GM18499 (cell line): Measurements from ENCODE around the gene PTGR3.

Experiments used
- ATAC-seq: cut with Tn5 transposase; IDR thresholded peaks from one replicate; pipeline ENCODE4 v1.9.1; 2021; ENCODE audit warnings: moderate number of reproducible peaks; ENCODE audit not compliant: insufficient read depth, unreplicated experiment

Gene PTGR3

DNA sequence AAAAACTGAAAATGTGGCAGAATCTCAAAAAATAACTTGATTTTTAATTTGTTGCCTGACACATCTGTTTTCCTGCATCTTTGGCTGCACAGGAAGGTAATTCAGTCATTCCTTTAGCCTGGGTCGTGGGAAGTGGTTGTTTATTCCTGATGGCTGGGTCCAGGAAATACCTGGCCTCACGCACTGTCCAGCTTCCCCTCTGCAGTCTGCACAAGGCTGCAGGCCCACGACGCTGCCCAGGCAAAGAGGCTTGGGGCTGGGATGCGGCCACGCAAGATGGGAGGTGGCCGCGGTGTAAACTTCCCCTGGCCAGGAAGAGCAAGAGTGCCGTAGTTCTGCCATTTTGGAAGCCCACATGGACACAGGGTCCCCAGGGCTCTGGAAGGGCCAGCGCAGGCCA is 29.8 kb upstream of the PTGR3 start:
- ATAC-seq = no peak

DNA sequence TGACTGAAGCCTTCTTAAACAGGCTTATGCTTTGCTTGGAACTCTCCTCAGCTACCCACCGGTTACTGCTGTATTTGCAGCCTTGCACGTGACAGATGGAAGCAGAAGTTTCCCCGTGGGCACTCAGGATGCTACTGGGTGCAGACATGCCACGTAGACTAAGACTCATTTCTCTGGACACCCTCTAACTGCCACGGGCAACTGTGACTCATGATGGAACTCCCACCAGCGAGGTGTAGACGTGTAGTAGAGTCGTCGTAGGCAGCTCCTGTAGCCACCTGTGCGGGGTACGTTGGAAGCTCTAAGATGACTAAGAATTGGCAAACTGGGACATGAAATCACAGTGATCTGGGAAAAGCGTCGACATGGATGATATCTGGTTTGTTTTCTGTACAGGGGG is 29.2 kb upstream of the PTGR3 start:
- ATAC-seq = no peak

DNA sequence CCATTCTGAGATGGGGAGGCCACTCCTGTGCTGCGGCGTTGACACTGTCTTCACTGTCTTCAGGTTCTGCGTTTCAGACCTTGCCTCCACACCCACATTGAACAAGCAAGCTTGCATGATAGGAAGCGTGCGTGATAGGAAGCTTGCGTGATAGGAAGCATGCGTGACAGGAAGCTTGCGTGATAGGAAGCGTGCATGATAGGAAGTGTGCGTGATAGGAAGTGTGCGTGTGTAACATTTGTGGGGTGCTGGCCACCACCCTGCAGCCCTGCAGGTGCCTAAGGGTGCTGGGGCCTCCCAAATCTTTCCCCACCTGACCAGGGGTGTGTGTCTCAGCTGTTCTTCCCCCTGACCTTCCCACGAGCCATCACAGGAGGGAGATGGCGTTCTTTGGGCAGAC is 27.0 kb upstream of the PTGR3 start:
- ATAC-seq = no peak

DNA sequence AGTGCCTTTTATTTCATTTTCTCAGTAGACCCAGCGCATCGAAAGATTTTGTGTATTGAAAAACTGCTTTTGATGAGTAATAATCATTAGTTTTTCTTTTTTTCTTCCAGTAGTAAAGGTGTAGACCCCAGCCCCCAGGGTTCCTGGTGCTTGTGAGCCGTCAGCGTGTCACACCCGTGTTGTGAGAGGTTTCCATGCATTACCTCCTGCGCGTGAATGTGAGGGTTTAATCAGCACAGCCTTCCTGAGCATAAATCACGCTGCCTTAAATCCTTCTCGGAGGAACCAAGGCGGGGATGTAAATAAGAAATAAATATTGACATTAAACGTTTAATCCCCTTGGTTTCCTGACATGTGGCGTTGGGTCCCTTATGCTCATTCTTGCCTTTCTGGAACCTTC is 26.0 kb upstream of the PTGR3 start:
- ATAC-seq = no peak

DNA sequence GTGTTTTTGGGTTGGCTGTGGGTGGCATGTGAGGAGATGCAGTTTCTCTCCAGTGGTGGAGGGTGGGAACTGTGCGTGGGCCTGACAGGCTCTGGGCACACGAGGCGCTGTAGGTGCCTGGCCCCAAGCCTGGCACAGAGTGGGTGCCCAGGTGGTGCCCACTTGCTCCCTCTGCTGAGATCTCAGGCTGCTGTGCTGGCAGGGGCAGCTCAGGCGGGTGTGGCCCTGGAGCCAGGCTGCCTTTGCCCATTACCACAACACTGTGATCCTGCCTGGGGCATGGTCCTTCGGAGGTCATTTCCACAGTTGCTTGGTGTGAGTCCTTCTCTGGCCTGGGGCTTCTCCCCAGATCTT is 22.1 kb upstream of the PTGR3 start:
- no peak for ATAC-seq

DNA sequence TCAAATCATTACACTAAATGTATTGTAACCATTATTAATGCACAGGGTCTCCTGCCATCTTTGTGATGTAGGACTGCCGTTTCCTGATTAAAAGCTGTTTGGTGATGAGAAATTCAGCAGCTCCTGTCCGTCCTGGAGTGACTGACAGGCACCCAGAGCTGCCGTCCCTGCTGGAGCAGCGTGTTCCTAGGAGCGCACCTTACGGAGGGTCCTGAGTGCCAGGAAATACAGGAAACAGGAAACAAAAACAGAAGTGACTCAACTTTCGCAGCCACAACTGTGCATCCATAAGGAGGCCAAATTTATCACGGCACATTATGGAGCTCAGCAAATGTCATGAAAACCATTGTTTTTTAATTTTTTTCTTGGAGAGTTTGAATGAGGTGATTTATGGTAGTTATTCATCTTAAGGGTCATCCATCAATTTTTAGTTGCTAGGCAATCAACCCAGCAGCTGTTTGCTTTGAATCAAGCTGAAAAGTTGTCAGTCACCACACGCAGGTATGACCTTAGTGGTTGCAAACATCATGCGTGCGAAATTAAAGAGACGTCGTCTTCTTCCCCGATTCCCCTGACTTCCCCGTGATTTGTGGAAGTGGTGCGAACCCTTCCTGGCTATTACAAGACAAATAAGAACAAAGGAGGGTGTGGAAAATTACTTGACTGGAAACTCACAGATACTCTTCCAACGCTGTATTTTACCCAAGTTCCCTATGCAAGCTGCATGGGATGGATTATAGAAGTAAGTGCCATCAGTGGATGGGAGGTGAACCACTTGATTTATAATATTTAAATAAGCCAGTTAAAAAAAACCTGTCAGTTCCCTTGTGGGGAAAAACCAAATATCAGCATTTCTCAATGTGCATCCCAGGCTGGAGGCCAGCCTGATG is 21.5 kb upstream of the PTGR3 start:
- no peak for ATAC-seq

DNA sequence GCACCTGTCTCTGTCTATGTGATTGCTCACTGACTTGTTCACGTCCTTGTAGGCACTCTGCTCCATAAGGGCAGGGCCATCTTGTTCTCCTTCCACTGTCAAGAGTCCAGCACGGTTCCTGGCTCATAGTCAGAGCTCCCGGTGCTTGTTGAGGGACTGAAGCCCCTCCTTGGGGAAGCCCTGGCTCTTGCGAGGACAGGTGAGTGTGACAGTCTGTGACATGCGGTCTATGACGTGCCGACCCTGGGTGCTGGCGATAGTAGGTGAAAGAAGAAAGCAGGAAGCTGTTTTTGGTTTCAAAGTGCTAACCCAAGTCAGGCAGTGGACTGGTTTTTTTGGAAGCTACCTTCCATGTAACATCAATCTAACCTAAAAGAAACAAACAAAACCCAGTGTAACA is 20.5 kb upstream of the PTGR3 start:
- ATAC-seq = no peak

DNA sequence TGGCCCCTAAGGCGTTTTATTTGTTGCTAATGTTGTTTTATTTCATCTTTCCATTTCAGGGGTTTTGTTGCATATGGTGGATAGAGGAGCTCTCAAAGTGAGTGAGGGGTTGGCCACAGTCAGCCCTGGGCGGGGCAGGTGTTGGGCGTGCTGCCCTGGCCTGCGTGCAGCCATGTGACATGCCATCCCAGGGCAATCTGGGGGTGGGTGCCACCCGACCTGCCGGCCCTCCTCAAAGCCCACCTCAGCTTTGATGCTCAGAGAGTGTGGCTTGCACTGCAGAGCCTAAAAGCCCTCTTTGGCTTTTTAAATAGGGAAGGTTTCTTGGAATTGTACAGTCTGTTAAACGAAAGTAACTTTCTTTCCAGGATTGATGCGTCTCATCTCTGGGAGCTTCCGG is 20.0 kb upstream of the PTGR3 start:
- ATAC-seq = no peak

DNA sequence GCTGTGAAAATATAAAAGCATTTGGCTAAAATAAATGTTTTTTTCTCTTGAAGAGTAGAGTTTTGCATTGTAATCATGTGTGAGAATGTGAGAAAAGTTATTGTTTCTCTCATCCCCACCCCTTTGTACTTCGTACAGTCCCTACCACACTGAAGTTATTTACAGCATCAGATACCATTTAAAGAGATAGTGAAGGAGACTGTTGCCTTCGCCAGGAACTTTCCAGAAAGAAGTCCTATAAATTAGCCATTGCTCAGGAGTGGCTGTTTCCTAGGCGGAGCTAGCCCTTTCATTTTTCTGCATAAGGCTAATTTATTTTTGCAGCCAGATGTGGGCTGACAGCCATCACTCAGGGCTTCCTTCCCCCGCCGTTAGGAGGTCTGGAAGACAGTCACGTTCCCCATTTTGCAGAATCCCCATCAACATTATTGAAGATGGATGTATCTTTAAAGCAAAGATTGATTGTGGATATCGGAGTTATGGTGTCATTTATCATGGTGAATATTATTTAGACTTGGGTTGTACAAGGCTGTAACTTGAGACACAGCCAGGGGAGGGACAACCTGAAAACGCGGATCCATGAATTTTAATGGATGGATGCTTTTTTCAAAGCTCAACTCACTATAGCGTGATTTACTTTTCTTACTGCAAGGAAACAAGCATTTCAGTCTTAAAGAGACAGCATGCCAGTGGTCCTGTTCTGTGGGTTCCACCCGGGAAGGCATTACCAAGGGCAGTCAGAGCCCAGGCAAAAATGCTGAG is 18.8 kb upstream of the PTGR3 start:
- ATAC-seq = no peak

DNA sequence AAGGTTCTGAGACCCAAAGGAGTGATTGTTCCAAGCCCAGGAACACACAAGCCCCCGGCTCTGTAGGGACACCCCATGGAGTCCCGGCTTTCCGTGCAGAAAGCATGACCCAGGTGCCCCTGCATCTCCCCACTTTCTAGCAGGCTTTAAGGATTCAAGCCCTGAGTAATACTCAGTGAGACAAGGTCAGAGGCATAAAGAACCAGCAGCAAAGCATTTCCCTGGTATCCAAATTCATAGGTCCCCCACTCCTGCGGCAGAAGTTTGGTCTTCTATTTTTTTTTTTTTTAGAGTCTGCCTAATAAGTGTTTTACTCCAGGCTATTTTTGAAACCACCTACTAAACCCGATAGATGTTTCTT is 18.0 kb upstream of the PTGR3 start:
- no peak for ATAC-seq

DNA sequence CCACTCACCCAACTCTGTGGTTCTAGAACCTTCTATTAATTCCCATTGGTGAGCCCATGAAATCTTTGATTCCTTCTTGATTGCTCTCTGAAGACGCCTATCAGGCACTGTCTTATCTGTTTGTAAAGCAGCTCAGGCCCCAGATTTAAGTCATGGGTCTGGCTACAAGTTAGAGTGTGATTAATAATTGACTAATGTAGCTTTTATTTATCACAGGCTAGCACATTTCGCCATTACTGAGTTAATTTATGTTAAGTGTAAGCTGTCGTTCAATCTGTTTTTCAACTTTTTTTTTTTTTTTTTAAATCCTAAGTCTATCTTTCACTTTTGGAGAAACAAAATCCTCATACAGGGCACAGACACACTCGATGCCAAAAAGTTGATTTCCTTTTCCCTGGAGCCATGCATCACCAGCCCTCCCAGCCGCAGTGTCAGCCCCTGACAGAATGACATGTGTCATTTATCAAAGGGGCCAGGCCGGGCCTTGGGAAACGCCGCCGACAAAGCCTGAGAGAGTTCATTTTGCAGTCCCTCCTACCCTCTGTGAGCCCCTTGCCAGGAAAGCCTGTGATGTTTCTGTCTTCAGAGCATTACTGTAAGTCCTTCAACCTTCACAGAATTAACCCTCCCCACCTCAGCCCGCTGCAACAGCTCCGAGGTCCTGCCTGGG is 17.5 kb upstream of the PTGR3 start:
- no peak for ATAC-seq

DNA sequence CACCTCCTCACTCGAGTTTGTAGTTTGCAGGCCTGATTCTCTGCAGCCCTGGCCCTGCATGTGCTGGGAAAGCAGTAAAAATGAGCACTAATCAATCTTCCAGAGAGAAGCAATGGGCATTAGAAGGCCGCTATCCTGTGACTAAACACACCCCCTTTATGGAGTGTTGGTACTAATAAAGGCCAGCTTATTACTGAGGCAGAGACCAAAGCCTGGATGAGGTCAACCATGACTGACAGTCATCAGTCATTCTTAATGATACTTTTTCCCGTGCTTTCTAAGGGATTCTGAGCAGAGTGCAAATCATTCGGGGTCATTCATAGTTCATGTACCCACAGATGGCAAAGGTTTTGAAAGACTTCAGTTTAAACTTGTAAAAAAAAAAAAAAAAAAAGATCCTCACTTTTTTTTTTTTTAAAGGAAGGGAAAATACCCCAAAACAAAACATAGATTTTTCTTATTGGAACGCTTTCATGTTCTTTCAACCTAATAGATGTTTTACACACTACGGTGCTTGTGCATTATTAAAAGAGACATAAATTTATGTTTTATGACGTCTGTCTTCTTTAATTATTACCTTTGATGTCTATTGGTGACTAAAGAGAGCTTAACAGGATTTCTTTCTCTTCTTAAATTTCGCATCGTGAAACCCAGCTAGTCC is 14.9 kb upstream of the PTGR3 start:
- ATAC-seq = no peak

DNA sequence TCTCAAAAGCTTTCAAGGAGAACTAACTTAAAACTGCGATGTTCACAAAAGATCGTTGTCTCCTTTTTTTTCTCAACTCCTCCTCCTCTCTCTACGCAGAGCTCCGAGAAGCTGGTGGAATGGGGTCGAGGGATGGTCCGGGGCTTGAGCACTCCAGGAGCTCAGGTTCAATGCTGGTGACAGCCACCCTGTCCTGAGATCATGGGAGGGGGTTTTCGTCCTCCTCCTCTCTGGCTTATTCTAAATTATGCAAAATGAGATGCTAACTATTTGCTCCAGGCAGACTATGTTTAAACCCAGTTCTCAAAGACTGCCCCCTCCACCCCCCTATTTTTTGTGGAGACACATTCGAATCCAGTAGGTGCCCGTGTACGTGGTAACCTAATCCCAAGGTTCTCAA is 13.5 kb upstream of the PTGR3 start:
- ATAC-seq = no peak

DNA sequence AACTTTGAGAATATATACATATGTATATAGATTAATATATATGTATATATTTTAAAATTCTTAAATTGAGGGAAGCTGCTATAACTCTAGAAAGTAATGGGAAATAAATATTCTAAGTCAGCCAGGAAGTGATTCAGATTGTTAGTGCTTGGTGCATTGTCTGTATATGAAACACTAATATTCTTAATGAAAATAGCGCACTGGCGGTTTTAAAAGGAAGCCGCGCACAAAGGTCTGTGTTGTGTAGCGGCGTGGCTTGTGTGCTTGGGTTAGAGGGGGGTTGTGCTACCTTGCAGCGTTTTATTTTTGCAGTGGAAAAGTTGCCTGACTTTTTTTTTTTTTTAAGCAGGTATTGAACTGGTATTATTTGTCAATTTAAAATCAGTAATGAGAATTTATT is 13.0 kb upstream of the PTGR3 start:
- no peak for ATAC-seq

DNA sequence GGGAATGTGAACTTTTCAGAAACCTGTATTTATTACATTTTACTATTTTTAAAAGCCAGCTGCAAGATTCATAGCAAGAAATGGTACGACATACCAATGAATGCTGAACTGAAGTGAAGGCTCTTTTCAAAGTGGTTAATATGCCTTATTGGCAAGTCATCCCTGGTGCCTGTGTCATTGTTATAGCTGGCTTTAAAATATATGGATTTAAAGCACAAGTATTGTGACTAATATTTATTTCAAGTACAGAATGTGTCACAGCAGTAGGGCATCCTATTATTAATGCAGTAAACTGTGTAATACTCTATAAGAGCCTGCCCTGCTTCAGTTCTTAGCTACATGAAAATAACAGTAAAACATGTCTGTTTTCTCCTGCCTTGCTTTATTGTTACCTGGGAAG is 12.5 kb upstream of the PTGR3 start:
- ATAC-seq = no peak

DNA sequence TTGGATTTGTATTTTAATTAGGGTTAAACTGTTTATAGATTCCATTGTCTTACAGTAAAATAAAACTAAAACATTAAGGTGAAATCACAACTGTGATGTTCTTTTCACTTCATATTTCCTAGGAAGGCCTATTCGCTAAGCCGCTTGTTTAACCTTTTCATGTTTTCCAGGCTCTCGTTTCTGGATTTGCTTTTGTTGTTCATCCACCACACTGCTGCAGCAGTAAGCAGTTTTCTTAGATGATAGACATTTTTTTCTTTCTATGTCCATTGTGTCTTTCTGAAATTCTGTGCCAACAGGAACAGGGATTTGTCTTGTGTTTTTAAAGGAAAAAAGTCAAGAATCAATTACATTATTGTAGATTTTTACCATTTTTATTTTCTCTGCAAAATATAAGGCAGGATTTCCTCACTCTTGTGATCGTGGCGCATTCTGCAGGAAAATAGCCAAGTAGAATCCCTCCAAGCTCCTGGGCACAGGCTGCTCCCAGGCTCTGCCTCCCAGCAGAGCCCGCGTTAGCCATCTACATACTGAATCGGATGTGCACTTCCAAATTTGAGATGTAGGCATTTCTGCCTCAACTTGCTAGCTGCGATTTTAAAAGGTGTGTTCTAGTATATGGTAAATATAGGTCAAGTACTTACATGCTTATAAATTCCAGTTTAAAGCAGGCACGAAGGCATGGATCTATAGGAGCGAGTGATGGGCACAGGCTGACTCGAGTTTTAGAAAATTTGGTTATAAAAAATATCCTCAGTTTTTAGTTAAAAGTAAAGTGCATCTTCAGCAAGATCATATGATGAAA is 11.8 kb upstream of the PTGR3 start:
- ATAC-seq = no peak

DNA sequence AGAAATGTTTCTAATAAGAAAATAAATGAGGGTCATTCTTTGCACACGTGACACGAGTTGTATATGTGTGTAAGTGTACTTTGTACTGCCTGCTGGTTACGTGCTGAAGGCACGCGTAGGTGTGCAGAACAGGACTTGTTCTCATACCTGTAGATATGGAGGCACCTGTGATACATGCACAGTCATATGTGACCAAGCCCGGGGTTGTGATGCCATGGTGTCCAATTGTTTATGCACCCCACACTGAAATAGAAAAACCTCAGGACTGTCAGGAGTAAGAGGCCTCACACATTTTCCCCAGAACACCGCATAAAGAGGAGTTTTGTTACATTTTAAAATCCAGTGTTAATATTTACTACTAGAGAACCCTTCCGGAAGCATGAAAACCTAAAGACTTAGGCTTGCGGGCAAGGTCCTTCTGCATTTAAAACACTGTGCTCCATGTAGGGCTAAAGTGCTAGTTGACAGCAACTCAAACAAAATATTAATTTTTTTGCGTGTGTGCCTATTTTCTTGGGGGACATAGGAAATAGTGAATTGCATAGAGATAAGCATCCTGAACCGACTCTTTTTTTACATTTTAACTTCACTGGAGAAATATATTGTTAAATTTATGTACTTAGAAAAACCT is 10.9 kb upstream of the PTGR3 start:
- ATAC-seq = no peak

DNA sequence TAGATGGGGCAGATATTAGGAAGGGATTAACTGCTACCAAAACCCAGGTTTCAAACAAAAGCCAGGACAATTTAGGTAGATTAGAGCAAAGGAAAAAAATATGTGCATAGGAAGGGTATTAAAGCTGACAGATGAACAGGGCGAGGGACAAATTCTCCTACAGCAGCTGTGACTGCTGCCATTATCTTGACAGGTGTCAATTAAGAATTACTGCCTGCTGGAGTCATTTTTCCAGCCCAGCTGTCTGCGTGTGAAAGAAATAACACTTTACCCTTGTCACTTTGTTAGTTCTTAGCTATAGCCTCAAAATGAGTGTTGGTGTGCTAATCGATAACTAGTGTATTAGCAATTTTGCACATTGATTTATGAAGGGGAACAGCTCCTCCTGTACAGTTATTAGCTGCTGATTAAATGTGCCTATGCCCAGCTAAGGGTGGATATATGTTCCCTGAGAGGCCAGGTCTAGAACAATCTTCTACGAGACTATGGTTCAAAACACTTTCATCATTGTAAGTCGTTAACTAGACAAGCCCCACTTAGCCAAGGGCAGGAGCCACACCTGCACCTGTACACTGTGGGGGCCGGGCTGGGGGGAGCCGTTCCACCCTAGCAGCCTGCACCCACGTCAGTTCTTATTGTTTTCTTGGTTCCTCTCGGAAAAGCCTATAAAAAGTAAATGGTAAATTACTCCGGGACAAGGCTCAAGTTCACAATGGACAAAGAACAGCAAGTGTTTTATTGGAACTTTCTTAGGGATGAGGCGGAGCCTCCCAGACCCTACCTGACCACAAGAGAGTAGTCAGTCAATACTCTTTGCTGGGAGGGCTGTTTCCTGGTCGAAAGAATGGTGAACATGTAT is 9.4 kb upstream of the PTGR3 start:
- ATAC-seq = no peak
